GM23338 (cell line): ENCODE measurements around the gene PDXK. TPM values are rescaled to one million over a fixed set of nuclear protein-coding genes. Genes with fewer than 3 reads are reported as not detected.

ENCODE experiments used
- ATAC-seq: fragments of 200-7000 bp; cut with Tn5 transposase; 3 replicates; pipeline ENCODE4 v1.9.1; 2020
- DNase-seq: peaks from one replicate; pipeline ENCODE4 v3.0.0-alpha.2; 2015; ENCODE audit warnings: low spot score
- H2AFZ ChIP-seq: fragments of 200-600 bp; sonication (generic); 2 replicates; pipeline ENCODE4 v1.8.0; 2016; ENCODE audit warnings: antibody characterized with exemption, mild to moderate bottlenecking, moderate library complexity
- H3F3A ChIP-seq: fragments of 200-600 bp; sonication (generic); replicated peaks from 2 replicates; pipeline ENCODE4 v1.8.0; 2017; ENCODE audit warnings: antibody characterized with exemption, mixed run types, low read depth
- H3K27ac ChIP-seq: fragments of 200-600 bp; sonication (generic); 2 replicates; pipeline ENCODE4 v1.6.1; 2016; ENCODE audit warnings: low read depth
- H3K27me3 ChIP-seq: fragments of 200-600 bp; sonication (generic); 2 replicates; pipeline ENCODE4 v1.8.0; 2016; ENCODE audit warnings: mild to moderate bottlenecking, mixed run types, moderate library complexity; ENCODE audit not compliant: insufficient read depth
- H3K36me3 ChIP-seq: fragments of 200-600 bp; sonication (generic); 2 replicates; pipeline ENCODE4 v1.8.0; 2016; ENCODE audit warnings: mild to moderate bottlenecking; ENCODE audit not compliant: insufficient read depth
- H3K4me1 ChIP-seq: fragments of 200-600 bp; sonication (generic); 2 replicates; pipeline ENCODE4 v1.8.0; 2016; ENCODE audit warnings: mild to moderate bottlenecking, moderate library complexity; ENCODE audit not compliant: insufficient read depth
- H3K4me2 ChIP-seq: fragments of 200-600 bp; sonication (generic); 2 replicates; pipeline ENCODE4 v1.7.1; 2017; ENCODE audit warnings: mixed run types
- H3K4me3 ChIP-seq: fragments of 200-600 bp; sonication (generic); 2 replicates; pipeline ENCODE4 v1.6.1; 2016; ENCODE audit warnings: mixed run types
- H3K79me2 ChIP-seq: fragments of 200-600 bp; sonication (generic); replicated peaks from 2 replicates; pipeline ENCODE4 v1.8.0; 2017; ENCODE audit warnings: mild to moderate bottlenecking; ENCODE audit not compliant: insufficient read depth
- H3K9me2 ChIP-seq: fragments of 200-600 bp; sonication (generic); 2 replicates; pipeline ENCODE4 v1.8.0; 2017; ENCODE audit not compliant: insufficient read depth
- H4K20me1 ChIP-seq: fragments of 200-600 bp; sonication (generic); replicated peaks from 2 replicates; pipeline ENCODE4 v1.8.0; 2017; ENCODE audit warnings: mild to moderate bottlenecking; ENCODE audit not compliant: insufficient read depth
- H3K27ac Mint-ChIP-seq: 2 replicates; pipeline ENCODE4 v1.8.0; 2020; ENCODE audit warnings: inconsistent platforms, mild to moderate bottlenecking, moderate library complexity, mixed read lengths
- H3K27me3 Mint-ChIP-seq: 3 replicates; pipeline ENCODE4 v1.8.0; 2022; ENCODE audit warnings: low read depth, mild to moderate bottlenecking, moderate library complexity, mixed read lengths, inconsistent platforms; ENCODE audit not compliant: insufficient read depth, poor library complexity
- H3K36me3 Mint-ChIP-seq: 3 replicates; pipeline ENCODE4 v1.8.0; 2021; ENCODE audit warnings: low read depth, mild to moderate bottlenecking, inconsistent platforms, moderate library complexity, mixed read lengths
- H3K4me1 Mint-ChIP-seq: 3 replicates; pipeline ENCODE4 v1.8.0; 2020; ENCODE audit warnings: mild to moderate bottlenecking, inconsistent platforms, mixed read lengths
- H3K4me3 Mint-ChIP-seq: 3 replicates; pipeline ENCODE4 v1.8.0; 2021; ENCODE audit warnings: moderate library complexity, mild to moderate bottlenecking, inconsistent platforms, mixed read lengths
- H3K9me3 Mint-ChIP-seq: 3 replicates; pipeline ENCODE4 v1.8.0; 2020; ENCODE audit warnings: moderate library complexity, mild to moderate bottlenecking, inconsistent platforms, mixed read lengths
- CREB1 ChIP-seq: fragments of 250-450 bp; sonication (Bioruptor Pico); IDR thresholded peaks from 2 replicates; pipeline ENCODE4 v1.5.0; 2020; ENCODE audit warnings: low read depth, mild to moderate bottlenecking, moderate library complexity
- CTCF ChIP-seq, 2 experiments: fragments of 200-600 bp in 1 of 2; sonication (generic) in 1 of 2; conservative IDR thresholded peaks; 2 replicates each; pipeline versions ENCODE4 v1.5.1 to v1.6.1; 2016 to 2017; ENCODE audit warnings: antibody characterized with exemption in 2 of 2, low read depth in 2 of 2, mild to moderate bottlenecking in 2 of 2, moderate library complexity in 1 of 2
- EZH2 ChIP-seq: fragments of 200-600 bp; sonication (generic); IDR thresholded peaks from one replicate; pipeline ENCODE4 v1.8.0; 2017; ENCODE audit warnings: antibody characterized with exemption, mild to moderate bottlenecking, low read depth; ENCODE audit not compliant: unreplicated experiment
- EZH2phosphoT487 ChIP-seq: fragments of 200-600 bp; sonication (generic); IDR thresholded peaks from one replicate; pipeline ENCODE4 v1.8.1; 2018; ENCODE audit warnings: antibody characterized with exemption; ENCODE audit not compliant: unreplicated experiment
- JUNB ChIP-seq: IDR thresholded peaks from one replicate; pipeline ENCODE4 v1.6.1; 2016; ENCODE audit warnings: antibody characterized with exemption; ENCODE audit not compliant: unreplicated experiment
- NANOG ChIP-seq: IDR thresholded peaks from 2 replicates; pipeline ENCODE4 v1.6.1; 2016; ENCODE audit warnings: antibody characterized with exemption, borderline replicate concordance
- POLR2AphosphoS5 ChIP-seq: IDR thresholded peaks from 2 replicates; pipeline ENCODE4 v1.6.1; 2016; ENCODE audit warnings: antibody characterized with exemption, low read depth
- REST ChIP-seq: IDR thresholded peaks from one replicate; pipeline ENCODE4 v1.6.1; 2018; ENCODE audit warnings: antibody characterized with exemption; ENCODE audit not compliant: unreplicated experiment
- STAT1 ChIP-seq: IDR thresholded peaks from one replicate; pipeline ENCODE4 v1.6.1; 2016; ENCODE audit warnings: antibody characterized with exemption; ENCODE audit not compliant: unreplicated experiment
- ZNF114 ChIP-seq: fragments of 250-450 bp; sonication (Bioruptor Pico); IDR thresholded peaks from 2 replicates; pipeline ENCODE4 v1.5.0; 2020; ENCODE audit warnings: mild to moderate bottlenecking, moderate library complexity
- ZNF331 ChIP-seq: fragments of 250-450 bp; sonication (Bioruptor Pico); IDR thresholded peaks from 2 replicates; pipeline ENCODE4 v1.5.0; 2020; ENCODE audit warnings: low read depth, mild to moderate bottlenecking, moderate library complexity
- polyA plus RNA-seq: library from polyadenylated mRNA; unstranded; fragments of >200 nt; fragmentation: Nextera tagmentation; extraction: Ambion mirVana; gene quantifications from 2 replicates; pipeline ENCODE4 v1.2.1, GENCODE V29; 2016
- total RNA-seq: library from RNA; depleted of rRNA; stranded (reverse); fragments of >200 nt; shearing (Covaris generic); gene quantifications from 2 replicates; pipeline ENCODE4 v1.2.3, GENCODE V29; 2014

Gene PDXK
- total and polyA plus RNA-seq, 2 experiments from 2014 or later: 53.2 to 66.3 TPM

GRCh38 chr21:43752758-43753438 is 34.0 kb downstream of the PDXK start:
- Histone ChIP-seq H4K20me1 (no peaks in the 10 kb centered on the region), H3K27me3 (no peaks in the 10 kb centered on the region), H3F3A (no peaks in the 10 kb centered on the region), H3K4me2 (no peak overlapping the region), H3K4me3 (no peak overlapping the region), H3K4me1 (no peaks in the 10 kb centered on the region), H2AFZ (no peak overlapping the region), H3K9me2 (no peaks in the 10 kb centered on the region), H3K36me3 (no peaks in the 10 kb centered on the region), H3K27ac (no peak overlapping the region), H3K79me2 (no peaks in the 10 kb centered on the region)
- Mint-ChIP-seq H3K4me1 (no peaks in the 10 kb centered on the region), H3K36me3 (peaks cover 44% of the 10 kb centered on the region), H3K27ac (no peak overlapping the region), H3K4me3 (no peak overlapping the region), H3K27me3 (peaks cover 7% of the 10 kb centered on the region), H3K9me3 (no peaks in the 10 kb centered on the region)
- ATAC-seq: no peak
- no peak for DNase-seq
- TF ChIP-seq ZNF114 (CRISPR knock-in tag): no peak
- no peak for TF ChIP-seq STAT1
- no peak for TF ChIP-seq EZH2phosphoT487
- TF ChIP-seq POLR2AphosphoS5: no peak
- TF ChIP-seq NANOG: no peak

- H3K4me1 Mint-ChIP-seq: no peaks in the 10 kb centered on the region
- H3K9me3 Mint-ChIP-seq: no peaks in the 10 kb centered on the region
- no peaks in the 10 kb centered on the region for H3K79me2 ChIP-seq
- H3K9me2 ChIP-seq: no peaks in the 10 kb centered on the region
- H3K27ac ChIP-seq: no peak overlapping the region
- no peaks in the 10 kb centered on the region for H4K20me1 ChIP-seq
- H3K4me3 Mint-ChIP-seq: no peak overlapping the region
- peaks cover 46% of the 10 kb centered on the region for H3K36me3 Mint-ChIP-seq
- H2AFZ ChIP-seq: no peak overlapping the region
- no peak overlapping the region for H3K27ac Mint-ChIP-seq
- H3K36me3 ChIP-seq: no peaks in the 10 kb centered on the region
- no peak for DNase-seq
- no peaks in the 10 kb centered on the region for H3F3A ChIP-seq
- H3K4me2 ChIP-seq: no peak overlapping the region
- no peak overlapping the region for H3K4me3 ChIP-seq
- peaks cover 7% of the 10 kb centered on the region for H3K27me3 Mint-ChIP-seq
- ATAC-seq: no peak
- H3K27me3 ChIP-seq: no peaks in the 10 kb centered on the region
- H3K4me1 ChIP-seq: no peaks in the 10 kb centered on the region
- TF ChIP-seq STAT1: no peak
- no peak for TF ChIP-seq REST
- no peak for TF ChIP-seq ZNF114 (CRISPR knock-in tag)
- TF ChIP-seq EZH2phosphoT487: no peak
- no peak for TF ChIP-seq JUNB
- no peak for TF ChIP-seq NANOG
- no peak for TF ChIP-seq POLR2AphosphoS5
- TF ChIP-seq EZH2: no peak
- no peak for TF ChIP-seq CTCF (conservative IDR thresholded peaks at IDR 0.05; ENCODE audit: low read depth in 2 of 2)
- no peak for TF ChIP-seq CREB1
- no peak for TF ChIP-seq ZNF331 (CRISPR knock-in tag)
Measured at GRCh38 chr21:43753439-43753799, 34.5 kb downstream of the PDXK start.
